CD4-positive, alpha-beta T cell (primary cell): ENCODE measurements around the gene RAB6A. TPM values are rescaled to one million over a fixed set of nuclear protein-coding genes. Genes with fewer than 3 reads are reported as not detected.

Experiments used
- ATAC-seq: fragments of 200-7000 bp; cut with Tn5 transposase; one replicate; pipeline ENCODE4 v1.10.0; 2022; ENCODE audit warnings: mild to moderate bottlenecking; ENCODE audit not compliant: poor library complexity
- CTCF ChIA-PET: fragments of 350-600 bp; sonication (Branson Sonifier 250); formaldehyde crosslinking; loops from one replicate; lab custom pipeline; 2021; ENCODE audit warnings: antibody characterized with exemption, inconsistent platforms; lab: Charles Lee
- POLR2A ChIA-PET: fragments of 350-600 bp; sonication (Branson Sonifier 250); formaldehyde crosslinking; loops from one replicate; lab custom pipeline; 2021; ENCODE audit warnings: antibody characterized with exemption, inconsistent platforms; lab: Charles Lee
- DNase-seq, 14 experiments: peaks; one replicate each; pipeline ENCODE4 v3.0.0-alpha.2; 2013 to 2020; ENCODE audit warnings: mixed read lengths in 2 of 14
- H3K27ac ChIP-seq, 2 donors: one replicate each; pipeline versions ENCODE4 v1.5.1 to v1.7.0; 2013; ENCODE audit warnings: low read length in 2 of 2, low read depth in 1 of 2, mild to moderate bottlenecking in 1 of 2
- H3K27me3 ChIP-seq, 2 experiments: 1 replicate in 1 of 2; 2 replicates in 1 of 2; pipeline versions ENCODE4 v1.6.1 to v1.7.0; 2013; ENCODE audit warnings: low read length in 2 of 2, control low read depth in 1 of 2, mild to moderate bottlenecking in 1 of 2, moderate library complexity in 1 of 2; ENCODE audit not compliant: insufficient read depth in 2 of 2, control insufficient read depth in 1 of 2
- H3K36me3 ChIP-seq: one replicate; pipeline ENCODE4 v1.6.1; 2013; ENCODE audit warnings: low read length, control low read depth; ENCODE audit not compliant: insufficient read depth
- H3K4me1 ChIP-seq: one replicate; pipeline ENCODE4 v1.6.1; 2013; ENCODE audit warnings: low read length, control low read depth; ENCODE audit not compliant: insufficient read depth
- H3K4me3 ChIP-seq: one replicate; pipeline ENCODE4 v1.5.1; 2013; ENCODE audit warnings: mild to moderate bottlenecking, low read length, moderate library complexity
- H3K9me3 ChIP-seq, 2 experiments: 1 replicate in 1 of 2; 2 replicates in 1 of 2; pipeline versions ENCODE4 v1.6.1 to v1.7.0; 2013; ENCODE audit warnings: low read length in 2 of 2, mild to moderate bottlenecking in 2 of 2, control low read depth in 1 of 2, moderate library complexity in 1 of 2; ENCODE audit not compliant: control insufficient read depth in 1 of 2, insufficient read depth in 1 of 2
- H3K27ac Mint-ChIP-seq: one replicate; pipeline ENCODE4 v1.8.0; 2020; ENCODE audit warnings: mixed read lengths
- H3K27me3 Mint-ChIP-seq: one replicate; pipeline ENCODE4 v1.8.0; 2021; ENCODE audit warnings: mixed read lengths
- H3K36me3 Mint-ChIP-seq: one replicate; pipeline ENCODE4 v1.8.0; 2021; ENCODE audit warnings: low read depth, mixed read lengths
- H3K4me1 Mint-ChIP-seq: one replicate; pipeline ENCODE4 v1.8.0; 2021; ENCODE audit warnings: low read depth, mixed read lengths
- H3K4me3 Mint-ChIP-seq: one replicate; pipeline ENCODE4 v1.8.0; 2020; ENCODE audit warnings: mild to moderate bottlenecking, mixed read lengths
- H3K9me3 Mint-ChIP-seq: one replicate; pipeline ENCODE4 v1.8.0; 2020; ENCODE audit warnings: mixed read lengths
- CTCF ChIP-seq: fragments of 200-600 bp; IDR thresholded peaks from one replicate; pipeline ENCODE4 v1.8.0; 2022; ENCODE audit warnings: antibody characterized with exemption, mild to moderate bottlenecking
- intact Hi-C, 2 experiments: fragments of 100-400 bp; cut with DNase I in 1 of 2; cut with micrococcal nuclease in 1 of 2; formaldehyde crosslinking; loops; one replicate each; pipeline versions ENCODE4 v1.15.1 to v1.9.0; 2023 to 2025; cut with DNase I, micrococcal nuclease
- total RNA-seq, 174 experiments: library from RNA in 2 of 174; stranded (reverse) in 2 of 174; gene quantifications; one replicate each; pipeline ENCODE4 v1.2.3 and lab custom pipeline; 2021 to 2026

The RAB6A gene
- total RNA-seq, 2 experiments from 2014 or later: 42.6 to 49.3 TPM

DNA sequence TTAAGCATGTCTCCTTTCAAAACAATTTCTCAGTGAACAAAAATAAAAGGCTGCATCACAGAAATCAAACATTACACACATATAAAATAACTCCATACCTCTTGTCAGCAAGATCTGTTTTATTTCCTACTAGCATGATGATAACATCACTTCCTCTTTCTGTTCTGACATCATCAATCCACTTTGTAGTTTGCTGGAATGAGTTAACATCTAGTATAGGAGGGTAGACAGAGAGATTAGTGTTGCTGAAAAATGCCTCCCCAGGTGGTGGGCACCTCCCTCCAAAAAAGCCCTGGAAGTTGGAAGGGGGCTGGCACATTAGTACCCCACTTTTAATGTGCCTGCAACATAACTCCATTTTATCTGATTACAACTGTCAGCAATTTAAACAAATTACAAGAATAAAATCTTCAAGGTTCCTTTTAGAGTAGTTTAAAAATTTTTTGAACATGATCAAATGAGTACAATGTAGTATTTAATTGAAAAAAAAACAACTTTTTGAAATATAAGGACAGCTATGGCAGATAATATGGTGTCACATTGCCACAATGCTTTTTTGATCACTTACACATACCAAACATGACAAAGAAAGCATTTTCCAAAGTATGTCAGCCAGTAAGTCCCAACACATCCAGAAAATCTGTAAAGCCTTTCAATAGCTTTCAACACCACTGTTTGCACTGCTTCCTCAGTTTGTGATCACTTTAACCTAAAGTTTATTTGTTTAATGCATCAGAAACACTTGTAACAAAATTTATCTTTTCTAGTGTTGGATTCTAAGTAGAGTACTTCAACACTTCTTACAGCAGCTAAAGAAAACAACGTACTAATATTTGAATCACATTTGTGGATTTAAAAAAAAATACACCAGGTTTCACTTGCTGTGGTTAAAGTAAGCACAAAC lies 44.5 kb downstream of the RAB6A start:
- no peak overlapping the region for H3K27ac ChIP-seq
- no peak for TF ChIP-seq CTCF
- H3K36me3 Mint-ChIP-seq: peaks cover 56% of the 10 kb centered on the region
- ChIA-PET POLR2A (no interaction called here), CTCF (no interaction called here)
- H3K27ac Mint-ChIP-seq: peak overlapping the region; percentile 61
- intact Hi-C loops: no loop called here
- H3K9me3 Mint-ChIP-seq: no peaks in the 10 kb centered on the region
- no peaks in the 10 kb centered on the region for H3K27me3 Mint-ChIP-seq
- no peaks in the 10 kb centered on the region for H3K9me3 ChIP-seq
- peaks cover 5% of the 10 kb centered on the region for H3K4me1 Mint-ChIP-seq
- H3K27me3 ChIP-seq: no peaks in the 10 kb centered on the region
- DNase-seq: peak in 3 of 14 experiments; percentile 7 to 21 (median 10)
- no peak overlapping the region for H3K4me3 ChIP-seq
- H3K4me3 Mint-ChIP-seq: no peak overlapping the region
- peak; percentile 75 for ATAC-seq
- peaks cover 40% of the 10 kb centered on the region for H3K36me3 ChIP-seq
- no peaks in the 10 kb centered on the region for H3K4me1 ChIP-seq

- H3K27ac ChIP-seq: no peak overlapping the region
- peaks cover 59% of the 10 kb centered on the region for H3K36me3 Mint-ChIP-seq
Measured at GRCh38 chr11:73715541-73715940, 45.3 kb downstream of the RAB6A start.

GRCh38 chr11:73710964-73711363 lies 49.9 kb downstream of the RAB6A start:
- CTCF ChIA-PET: no interaction called here
- POLR2A ChIA-PET: no interaction called here
- intact Hi-C loops: no loop called here
- H3K9me3 ChIP-seq: no peaks in the 10 kb centered on the region
- H3K27me3 ChIP-seq: no peaks in the 10 kb centered on the region
- no peaks in the 10 kb centered on the region for H3K9me3 Mint-ChIP-seq
- DNase-seq: no peak
- peaks cover 1% of the 10 kb centered on the region for H3K4me1 Mint-ChIP-seq
- H3K27me3 Mint-ChIP-seq: no peaks in the 10 kb centered on the region
- no peak overlapping the region for H3K4me3 Mint-ChIP-seq
- TF ChIP-seq CTCF: no peak
- H3K27ac Mint-ChIP-seq: no peak overlapping the region
- H3K4me1 ChIP-seq: no peaks in the 10 kb centered on the region
- H3K4me3 ChIP-seq: no peak overlapping the region
- H3K36me3 ChIP-seq: peaks cover 29% of the 10 kb centered on the region
- no peak for ATAC-seq
- no peak overlapping the region for H3K27ac ChIP-seq
- peaks cover 54% of the 10 kb centered on the region for H3K36me3 Mint-ChIP-seq

More at GRCh38 chr11:73715541-73715940, 45.3 kb downstream of the RAB6A start:
- no peak for TF ChIP-seq CTCF
- Histone ChIP-seq H3K27me3 (no peaks in the 10 kb centered on the region), H3K4me3 (no peak overlapping the region), H3K4me1 (no peaks in the 10 kb centered on the region), H3K36me3 (peaks cover 47% of the 10 kb centered on the region), H3K9me3 (no peaks in the 10 kb centered on the region)
- peak overlapping the region; percentile 61 for H3K27ac Mint-ChIP-seq
- ATAC-seq (no peak), DNase-seq (no peak)
- H3K4me1 Mint-ChIP-seq: peaks cover 5% of the 10 kb centered on the region
- intact Hi-C loops: no loop called here
- H3K9me3 Mint-ChIP-seq: no peaks in the 10 kb centered on the region
- H3K4me3 Mint-ChIP-seq: no peak overlapping the region
- H3K27me3 Mint-ChIP-seq: no peaks in the 10 kb centered on the region
- ChIA-PET CTCF (no interaction called here), POLR2A (interaction anchor here (0.7 kb wide), 1 partner anchor 35 kb away, joined by 3 read pairs; no protein-coding TSS in a partner anchor)
